Fibroblast of pulmonary artery (primary cell): ENCODE measurements around the gene RAPGEF5.

Source experiments
- DNase-seq: peaks from one replicate; pipeline ENCODE4 v3.0.0-alpha.2; 2010; ENCODE audit warnings: low read depth
- H3K4me3 ChIP-seq: replicated peaks from 2 replicates; pipeline ENCODE4 v1.5.1; 2011; ENCODE audit warnings: low read depth, mild to moderate bottlenecking, control low read depth, low read length, moderate library complexity
- TF ChIP-seq, protein P1 (sequence below): IDR thresholded peaks from 2 replicates; pipeline ENCODE4 v1.5.1; 2011; ENCODE audit warnings: mild to moderate bottlenecking, control low read depth, low read length, inconsistent platforms; ENCODE audit errors: missing control alignments

Gene RAPGEF5

GRCh38 chr7:22229148-22229547 is 127.8 kb downstream of the RAPGEF5 start:
- no peak for DNase-seq
- no peak overlapping the region for H3K4me3 ChIP-seq
- TF ChIP-seq, protein P1, sequence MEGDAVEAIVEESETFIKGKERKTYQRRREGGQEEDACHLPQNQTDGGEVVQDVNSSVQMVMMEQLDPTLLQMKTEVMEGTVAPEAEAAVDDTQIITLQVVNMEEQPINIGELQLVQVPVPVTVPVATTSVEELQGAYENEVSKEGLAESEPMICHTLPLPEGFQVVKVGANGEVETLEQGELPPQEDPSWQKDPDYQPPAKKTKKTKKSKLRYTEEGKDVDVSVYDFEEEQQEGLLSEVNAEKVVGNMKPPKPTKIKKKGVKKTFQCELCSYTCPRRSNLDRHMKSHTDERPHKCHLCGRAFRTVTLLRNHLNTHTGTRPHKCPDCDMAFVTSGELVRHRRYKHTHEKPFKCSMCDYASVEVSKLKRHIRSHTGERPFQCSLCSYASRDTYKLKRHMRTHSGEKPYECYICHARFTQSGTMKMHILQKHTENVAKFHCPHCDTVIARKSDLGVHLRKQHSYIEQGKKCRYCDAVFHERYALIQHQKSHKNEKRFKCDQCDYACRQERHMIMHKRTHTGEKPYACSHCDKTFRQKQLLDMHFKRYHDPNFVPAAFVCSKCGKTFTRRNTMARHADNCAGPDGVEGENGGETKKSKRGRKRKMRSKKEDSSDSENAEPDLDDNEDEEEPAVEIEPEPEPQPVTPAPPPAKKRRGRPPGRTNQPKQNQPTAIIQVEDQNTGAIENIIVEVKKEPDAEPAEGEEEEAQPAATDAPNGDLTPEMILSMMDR: no peak

DNA sequence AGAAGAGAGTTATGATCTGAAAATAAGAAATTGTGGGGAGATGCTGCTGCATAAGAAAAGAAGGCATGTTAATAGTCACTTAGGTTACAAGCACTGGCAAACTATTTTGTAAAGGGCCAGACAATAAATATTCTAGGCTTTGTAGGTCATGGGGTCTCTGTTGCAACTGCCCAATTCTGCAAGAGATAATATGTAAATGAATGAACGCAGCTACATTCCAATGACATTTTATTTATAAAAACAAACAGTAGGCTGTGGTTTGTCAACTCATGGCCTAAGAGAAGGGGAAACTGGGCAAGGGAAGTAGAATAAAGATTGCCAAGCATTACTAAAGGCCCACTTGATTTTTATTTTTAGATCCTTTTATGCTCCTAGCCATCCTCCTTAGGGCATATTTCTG is 133.1 kb downstream of the RAPGEF5 start:
- TF ChIP-seq, protein P1: no peak
- no peak overlapping the region for H3K4me3 ChIP-seq
- no peak for DNase-seq

DNA sequence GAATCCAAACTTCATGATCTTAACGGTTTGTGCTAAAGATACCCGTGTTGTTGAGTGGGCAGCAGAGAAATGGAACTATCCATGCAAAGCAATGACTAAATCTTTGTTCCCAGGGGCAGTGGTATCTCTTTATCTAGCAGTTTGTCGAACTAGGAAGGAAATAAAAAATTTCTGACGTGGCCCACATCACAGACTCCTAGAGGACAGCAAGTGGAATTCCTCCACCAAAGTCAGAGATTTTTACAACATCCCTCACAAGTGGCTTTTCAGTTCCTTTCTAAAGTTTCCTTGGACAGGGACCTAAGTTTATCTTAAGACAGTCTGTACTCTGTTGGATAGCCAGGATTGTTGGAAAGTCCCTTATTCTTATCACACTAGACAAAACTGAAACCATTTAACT is 136.0 kb downstream of the RAPGEF5 start:
- TF ChIP-seq, protein P1: no peak
- no peak overlapping the region for H3K4me3 ChIP-seq
- DNase-seq: peak; percentile 35

DNA sequence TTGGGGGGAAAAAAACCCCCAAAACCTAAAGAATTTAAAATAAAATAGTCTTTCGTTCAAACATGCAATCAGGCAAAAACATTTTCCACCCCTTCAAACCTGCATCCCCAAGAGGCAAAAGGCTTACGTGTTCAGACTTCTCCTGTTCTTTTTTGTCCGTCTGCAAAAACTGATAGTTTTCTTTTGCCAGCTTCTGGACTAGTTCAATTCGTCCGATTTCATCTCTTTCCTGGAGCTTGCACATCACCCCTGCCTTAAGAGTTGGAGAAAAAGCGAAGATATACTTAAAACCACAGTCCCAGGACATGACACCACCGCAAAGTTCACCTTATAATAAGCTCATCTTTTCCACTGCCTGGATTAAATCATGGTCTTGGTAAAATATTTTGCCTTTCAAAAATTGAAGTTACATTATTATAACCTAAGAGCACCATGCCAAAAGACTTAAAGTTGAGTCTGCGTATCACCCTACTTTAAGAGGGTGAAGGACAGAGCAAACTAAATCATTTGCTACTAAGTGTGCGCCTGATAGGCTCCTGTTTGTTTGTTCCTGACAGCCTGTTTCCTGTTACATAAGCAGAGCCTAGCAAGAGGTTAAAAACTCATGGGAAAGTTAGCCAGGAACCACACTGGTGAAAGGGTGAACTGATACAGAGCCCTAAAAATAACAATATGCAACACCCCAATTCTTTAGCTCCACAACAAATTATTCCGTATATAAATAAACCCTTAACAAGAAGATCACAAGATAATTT is 137.0 kb downstream of the RAPGEF5 start:
- peak overlapping the region; percentile 15 for H3K4me3 ChIP-seq
- peak; percentile 53 for DNase-seq
- TF ChIP-seq, protein P1: no peak

- TF ChIP-seq, protein P1: no peak
- peak; percentile 42 for DNase-seq
- no peak overlapping the region for H3K4me3 ChIP-seq
These were observed 137.9 kb downstream of the RAPGEF5 start for GRCh38 chr7:22219036-22219435.

- no peak for DNase-seq
- TF ChIP-seq, protein P1: no peak
- no peak overlapping the region for H3K4me3 ChIP-seq
These were observed 140.0 kb downstream of the RAPGEF5 start for GRCh38 chr7:22216832-22217475.

DNA sequence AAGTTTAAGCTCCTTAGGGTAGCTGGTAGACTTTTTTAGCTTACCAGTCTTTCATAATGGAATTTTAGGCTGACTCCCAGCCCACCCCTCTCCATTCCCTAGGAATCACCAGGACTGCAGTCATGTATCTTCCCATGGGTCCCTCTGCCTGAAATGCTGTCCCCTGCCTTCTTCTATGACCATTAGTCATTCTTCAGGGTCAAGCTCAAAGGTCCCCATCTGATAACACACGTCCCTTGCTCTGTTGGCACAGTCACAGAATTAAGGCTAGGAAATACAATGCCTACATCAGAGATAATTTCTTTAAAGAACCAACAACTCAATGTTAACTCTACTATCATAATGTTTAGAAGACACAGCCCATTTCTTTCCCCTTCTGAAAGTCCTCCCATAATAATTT is 140.6 kb downstream of the RAPGEF5 start:
- TF ChIP-seq, protein P1: no peak
- no peak overlapping the region for H3K4me3 ChIP-seq
- DNase-seq: no peak
